NCI-H526 (cell line): Measurements from ENCODE around the gene PPP1R27.

Experiments
- DNase-seq, 2 experiments: peaks; one replicate each; lab custom pipeline; 2025; lab: John Stamatoyannopoulos, UW

The PPP1R27 gene, protein sequence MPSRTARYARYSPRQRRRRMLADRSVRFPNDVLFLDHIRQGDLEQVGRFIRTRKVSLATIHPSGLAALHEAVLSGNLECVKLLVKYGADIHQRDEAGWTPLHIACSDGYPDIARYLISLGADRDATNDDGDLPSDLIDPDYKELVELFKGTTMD

DNA sequence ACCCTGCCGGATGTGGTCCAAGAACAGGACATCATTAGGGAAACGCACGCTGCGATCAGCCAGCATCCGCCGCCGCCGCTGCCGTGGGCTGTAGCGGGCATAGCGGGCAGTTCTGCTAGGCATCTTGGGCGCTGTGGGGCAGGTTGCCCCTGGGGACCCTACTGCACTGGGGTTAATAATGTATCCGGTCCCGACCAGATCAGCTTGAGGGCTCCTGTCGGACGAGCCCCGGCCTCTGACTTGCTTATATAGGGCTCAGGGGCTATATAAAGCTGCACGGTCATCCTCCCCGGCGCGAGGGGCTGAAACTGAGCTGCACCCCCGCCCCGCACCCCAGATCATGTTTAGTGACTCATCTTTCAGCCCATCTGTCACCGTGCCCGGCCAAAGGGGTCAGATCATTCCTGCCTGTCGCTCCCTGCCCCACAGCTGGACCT, at the start of gene PPP1R27:
TSS of gene PPP1R27 (minus strand) at position 220 of the 437 bp plus-strand sequence. CDS start at position 123, 97 bp downstream.
- DNase-seq, result no peak

DNA sequence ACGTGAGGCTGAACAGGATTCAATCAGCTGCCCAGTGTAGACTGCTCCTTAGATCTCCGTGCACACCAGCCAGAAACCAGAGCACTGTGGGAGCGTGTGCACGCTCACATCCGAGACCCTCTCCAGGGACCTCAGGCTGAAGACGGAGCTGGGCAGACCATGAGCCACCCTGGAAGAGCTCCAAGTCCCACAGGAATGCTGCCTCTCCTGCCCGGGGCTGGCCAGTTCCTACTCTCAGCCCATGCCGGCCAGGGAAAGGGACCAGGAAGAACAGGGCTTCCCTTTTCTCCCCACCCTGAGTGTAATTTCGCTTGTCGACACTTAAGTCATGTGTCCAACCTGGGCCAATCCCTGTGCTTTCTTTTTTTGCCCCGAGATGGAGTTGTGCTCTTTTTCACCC, 49.7 kb upstream of the PPP1R27 start:
- no peak for DNase-seq

DNA sequence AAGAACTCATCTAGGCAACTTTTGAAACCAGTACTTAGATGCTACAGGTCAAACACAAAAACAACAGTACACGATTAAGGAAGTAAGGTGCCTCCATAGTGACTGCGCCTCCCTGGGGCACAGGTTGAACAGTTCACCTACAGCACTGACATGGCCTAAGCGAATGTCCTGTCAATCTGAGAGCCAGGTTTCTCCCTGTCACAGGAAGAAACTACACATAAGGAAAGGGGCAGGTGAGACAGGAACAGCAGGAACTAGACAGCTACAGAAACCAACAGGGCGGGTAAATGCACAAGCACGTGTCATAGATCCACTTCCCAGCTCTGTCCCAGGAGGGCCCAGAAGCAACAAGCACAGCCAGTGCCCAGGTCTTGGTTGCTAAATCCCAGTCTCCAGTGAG, 44.3 kb upstream of the PPP1R27 start:
- no peak for DNase-seq

DNA sequence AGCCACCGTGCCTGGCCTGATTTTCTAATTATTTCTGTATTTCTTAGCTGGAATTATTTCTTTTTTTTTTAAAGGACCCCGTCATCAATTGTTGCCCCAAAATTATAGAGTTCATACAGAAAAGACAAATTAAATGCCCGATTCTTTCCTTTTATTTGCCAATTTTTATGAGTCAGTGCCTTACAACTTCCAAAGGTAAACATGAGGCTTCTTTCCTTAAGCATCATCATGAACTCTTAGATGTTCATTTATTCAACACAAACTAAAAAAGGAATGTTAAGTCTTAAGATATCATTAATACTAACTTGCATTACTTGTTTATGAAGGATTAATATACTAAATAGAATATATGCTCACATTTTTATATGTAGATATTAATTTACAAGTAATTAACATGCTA, 43.4 kb upstream of the PPP1R27 start:
- no peak for DNase-seq

DNA sequence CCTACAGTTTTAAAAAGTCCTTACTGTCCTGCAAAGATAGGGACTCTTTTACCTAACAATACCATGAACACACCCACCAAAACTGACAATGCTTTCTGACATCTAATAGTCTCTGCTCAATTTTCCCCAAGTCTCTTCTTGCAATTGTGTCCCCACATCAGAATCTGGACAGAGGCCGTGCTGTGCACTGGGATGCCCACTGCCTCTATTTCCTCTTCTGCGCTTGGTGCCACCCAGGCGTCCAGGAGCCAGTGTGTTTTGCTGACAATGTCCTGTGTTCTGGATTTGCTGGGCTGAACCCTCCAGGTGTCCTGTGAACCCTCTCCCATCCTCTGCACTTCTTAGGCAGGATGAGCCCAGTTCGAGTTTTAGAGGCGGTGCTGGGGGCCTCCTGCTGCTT, 42.7 kb upstream of the PPP1R27 start:
- no peak for DNase-seq

DNA sequence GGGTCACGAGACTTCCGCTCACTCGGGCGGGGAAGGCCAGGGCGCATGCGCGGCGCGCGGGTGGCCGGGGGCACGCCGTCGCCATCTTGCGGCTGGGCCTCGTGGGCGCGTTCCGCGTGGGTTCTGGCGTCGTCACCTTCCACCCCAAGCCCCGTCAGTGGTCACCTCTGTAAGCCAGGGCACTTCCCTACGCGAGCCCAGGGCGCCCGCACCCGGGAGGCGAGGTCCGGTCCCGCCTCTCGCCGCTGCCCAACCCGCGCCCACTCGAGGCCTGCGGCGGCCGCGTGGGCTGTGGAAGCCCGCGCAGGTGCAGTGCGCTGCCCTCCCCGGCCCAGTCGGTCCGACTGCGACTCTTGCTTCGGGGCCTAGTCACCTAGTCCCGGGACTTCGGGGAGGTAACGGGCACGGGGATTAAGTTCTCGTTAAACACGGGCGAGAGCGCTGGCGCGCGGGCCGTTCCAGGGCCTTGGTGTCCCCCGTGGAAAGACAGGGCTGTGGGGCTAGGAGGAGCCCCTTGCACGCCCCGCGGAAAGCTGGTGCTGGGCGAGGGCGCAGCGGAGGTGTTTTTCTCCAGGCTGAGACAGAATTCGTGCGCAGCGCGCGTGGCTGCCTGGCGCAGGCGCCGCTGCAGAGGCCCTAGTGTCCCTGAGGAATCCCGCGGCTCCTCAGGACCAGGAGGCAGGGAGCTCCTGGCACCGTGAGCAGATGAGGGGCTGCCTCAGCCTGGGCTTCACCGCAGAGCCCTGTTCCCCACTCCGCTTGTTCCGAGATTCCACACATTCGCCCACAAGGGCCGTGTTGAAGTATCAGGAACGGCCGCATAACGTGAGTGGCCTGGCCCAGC, 36.8 kb upstream of the PPP1R27 start:
- peak in 1 of 2 experiments; percentile 95 for DNase-seq

DNA sequence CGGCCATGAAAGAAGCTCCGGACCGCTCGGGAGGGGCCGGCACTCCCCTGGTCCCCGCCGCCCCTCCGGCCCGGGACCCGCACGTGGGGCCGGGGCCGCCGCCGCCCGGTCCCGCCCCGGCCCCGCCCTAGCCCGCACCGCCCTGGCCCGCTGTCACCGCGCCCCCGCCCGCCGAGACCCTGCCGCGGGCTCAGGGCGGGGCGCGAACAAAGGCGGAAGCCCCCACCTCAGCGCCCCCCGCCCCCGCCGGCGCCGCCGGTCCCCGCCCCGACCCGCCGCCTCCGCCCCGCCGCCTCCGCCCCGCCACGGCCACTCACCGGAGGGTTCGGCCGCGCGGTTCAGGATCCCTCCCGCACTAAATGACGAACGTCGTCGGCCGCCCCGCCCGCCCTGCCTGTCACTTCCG, 36.1 kb upstream of the PPP1R27 start, which contains the start of gene ARHGDIA:
TSS of gene ARHGDIA (minus strand) at position 357 of the 406 bp plus-strand sequence. CDS start 1,407 bp downstream, outside the sequence.
- peak in 1 of 2 experiments; percentile 65 for DNase-seq

DNA sequence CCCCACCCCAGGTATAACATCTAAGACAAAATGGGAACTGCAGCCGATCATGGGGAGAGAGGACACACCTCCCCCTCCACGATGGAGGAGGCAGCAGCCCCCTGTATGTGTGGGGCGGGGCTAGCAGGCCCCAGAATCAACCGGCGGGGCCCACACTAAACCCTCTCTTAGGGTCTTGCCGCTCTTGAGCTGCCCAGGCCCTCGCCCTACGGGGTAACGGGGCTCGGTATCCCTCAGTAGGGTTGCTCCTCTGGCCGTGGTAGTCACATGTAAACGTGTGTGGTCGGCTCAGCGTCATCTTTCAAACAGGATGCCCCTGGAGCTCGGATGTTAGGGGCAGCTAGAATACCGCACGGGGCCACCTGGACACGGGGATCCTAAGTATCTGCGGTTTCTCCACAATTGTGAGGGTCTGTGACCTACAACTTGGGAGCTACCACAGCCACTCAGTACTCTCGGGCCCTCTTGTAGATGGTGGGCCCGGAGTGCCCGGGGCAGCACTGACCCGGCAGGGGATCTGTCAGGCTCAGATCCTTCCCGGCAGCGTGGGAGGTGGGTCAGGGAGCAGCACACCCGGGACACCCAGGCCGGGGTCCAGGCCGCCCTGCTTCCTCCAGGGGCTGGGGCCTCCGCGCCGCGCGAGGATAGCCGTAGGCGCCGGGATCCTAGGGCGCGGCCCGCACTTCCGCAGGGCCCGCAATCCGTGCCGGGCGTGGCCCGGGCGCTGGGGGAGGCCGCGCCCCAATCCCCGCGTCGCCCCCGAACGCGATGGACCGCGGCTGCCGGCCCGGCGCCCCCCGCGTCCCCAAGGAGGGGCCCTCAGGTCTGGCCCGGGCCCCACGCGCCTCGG, 35.5 kb upstream of the PPP1R27 start:
- DNase-seq, result peak in 1 of 2 experiments; percentile 60

DNA sequence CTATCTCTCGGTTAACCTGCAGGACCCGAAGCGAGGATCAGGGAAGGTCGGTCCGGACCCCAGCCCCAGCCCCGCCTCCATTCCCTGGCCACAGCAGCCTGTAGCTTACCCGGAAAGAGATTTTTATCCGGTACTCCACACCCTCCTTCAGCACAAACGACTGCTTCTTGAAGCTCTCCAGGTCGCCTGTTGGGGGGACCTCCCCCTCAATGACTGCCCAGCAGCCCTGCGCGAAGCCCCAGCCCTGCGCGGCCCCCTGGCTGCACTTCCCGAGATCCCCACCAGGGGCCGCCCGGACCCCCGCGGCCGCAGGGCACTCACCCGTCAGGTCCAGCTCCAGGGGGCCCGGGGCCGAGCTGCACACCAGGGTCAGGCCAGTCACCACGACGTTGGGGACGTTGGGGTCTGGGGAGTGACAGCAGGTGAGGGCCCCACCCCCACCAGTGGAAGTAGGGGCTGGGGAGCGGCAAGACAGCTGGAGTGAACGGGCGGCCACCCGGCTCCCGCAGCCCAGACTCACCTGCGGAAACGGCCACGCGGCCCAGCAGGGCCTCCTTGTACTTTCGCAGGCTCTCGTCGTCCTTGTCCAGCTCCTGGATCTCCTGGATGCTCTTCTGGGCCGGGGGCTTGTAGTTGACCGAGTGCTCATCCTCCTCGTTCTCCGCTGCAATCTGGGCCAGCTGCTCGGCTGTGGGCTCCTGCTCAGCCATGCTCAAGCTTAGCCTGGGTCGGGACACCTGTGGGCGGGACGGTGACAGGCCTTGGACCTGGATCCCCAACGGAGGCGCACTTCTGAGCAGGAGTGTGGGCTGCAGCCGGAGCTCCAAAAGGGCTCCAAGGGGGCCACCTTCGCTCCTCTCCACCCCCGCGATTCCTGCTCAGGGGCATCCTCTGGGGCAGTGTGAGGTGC, 34.6 kb upstream of the PPP1R27 start:
- peak; percentile 29 to 68 for DNase-seq

DNA sequence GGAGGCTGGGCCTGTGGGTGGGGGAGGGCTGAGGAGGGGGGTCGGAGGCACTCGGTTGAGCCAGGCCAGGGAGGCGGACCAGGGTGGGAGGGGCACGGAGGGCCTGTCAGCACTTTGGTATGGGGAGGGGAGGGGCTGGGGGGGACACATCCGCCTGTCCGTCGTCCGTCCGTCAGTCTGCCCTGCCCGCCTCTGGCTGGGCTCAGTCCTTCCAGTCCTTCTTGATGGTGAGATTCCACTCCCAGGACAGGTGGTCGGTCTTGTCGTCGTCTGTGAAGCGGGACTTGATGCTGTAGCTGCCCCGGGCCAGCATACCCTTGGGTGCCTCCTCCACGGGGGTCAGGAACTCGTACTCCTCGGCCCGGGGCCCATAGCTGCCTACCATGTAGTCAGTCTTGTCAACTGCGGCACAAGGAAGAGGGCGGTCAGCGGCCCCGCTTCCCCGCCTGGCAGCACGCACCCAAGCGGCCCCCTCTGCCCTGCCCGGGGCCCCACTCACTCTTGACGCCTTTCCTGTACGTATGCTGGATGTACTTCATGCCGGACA, 33.9 kb upstream of the PPP1R27 start:
- DNase-seq, result peak in 1 of 2 experiments; percentile 41

DNA sequence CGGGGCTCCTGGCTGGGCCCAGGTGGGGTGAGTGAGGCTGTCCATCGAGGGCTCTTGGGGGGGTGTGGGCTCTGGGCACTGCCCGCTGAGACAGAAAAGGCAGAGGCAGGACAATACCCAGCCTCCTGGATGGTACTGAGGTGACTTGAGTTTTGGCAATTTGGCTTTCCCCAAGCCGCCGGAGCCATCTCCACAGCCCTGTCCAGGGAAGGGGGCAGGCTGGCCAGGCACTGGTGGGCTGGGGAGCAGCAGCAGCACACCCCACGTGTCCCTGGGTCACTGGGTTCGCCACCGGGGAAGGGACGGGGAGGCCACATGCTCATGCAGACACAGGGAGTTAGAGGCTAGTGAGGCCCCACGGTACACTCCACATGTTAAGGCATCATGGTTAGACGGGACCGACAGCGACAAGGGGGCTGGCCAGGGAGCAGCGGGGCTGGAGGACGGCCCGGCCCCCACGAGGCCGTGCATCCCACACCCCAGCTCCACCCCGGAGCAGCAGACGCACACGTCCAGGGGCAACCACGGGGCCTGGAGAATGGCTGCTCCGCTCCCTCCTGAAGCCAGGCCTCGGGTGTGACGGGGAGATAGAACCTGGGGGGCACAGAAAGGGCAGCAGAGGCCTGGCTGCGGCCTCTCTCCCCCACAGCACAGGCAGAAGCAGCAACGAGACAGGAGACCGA, 33.3 kb upstream of the PPP1R27 start:
- DNase-seq, result no peak

DNA sequence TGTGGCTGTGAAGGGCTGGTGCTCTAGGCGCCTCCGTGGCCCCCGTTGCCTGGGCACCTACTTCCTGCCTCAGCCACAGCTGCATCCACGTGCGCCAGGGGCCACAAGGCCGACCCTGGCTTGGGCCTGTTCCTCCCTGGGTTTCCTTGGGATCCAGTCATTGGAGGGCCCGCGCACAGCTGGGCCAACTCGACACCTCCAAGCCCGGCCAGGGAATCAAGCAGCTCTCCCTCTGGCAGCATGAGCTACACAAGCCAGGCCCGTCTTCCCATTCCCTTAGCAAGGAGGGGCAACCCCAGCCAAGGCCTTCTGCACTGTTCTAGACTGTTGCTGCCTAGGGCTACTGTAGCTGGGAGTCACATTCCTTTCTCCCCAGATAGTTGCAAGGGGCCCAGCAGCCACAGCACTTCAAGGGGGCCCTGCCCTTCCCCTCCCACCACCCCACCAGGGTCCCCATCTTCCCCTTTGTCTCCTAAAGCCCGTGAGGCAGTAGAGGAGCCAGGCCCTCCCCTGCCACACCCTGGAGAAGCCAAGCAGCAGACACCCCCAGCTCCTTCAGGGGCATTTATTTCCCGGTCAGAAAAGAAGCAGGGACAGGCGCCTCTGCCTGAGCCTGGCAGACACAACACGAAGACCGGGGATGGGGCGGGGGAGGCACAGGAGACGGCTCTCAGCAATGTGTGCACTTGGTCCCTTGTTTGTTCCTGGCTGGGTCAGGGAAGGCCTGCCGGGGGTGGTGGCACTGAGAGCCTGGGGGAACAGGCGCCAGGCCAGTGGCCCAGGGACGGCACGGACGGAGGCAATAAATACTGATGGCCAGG, 32.5 kb upstream of the PPP1R27 start:
- peak in 1 of 2 experiments; percentile 54 for DNase-seq

DNA sequence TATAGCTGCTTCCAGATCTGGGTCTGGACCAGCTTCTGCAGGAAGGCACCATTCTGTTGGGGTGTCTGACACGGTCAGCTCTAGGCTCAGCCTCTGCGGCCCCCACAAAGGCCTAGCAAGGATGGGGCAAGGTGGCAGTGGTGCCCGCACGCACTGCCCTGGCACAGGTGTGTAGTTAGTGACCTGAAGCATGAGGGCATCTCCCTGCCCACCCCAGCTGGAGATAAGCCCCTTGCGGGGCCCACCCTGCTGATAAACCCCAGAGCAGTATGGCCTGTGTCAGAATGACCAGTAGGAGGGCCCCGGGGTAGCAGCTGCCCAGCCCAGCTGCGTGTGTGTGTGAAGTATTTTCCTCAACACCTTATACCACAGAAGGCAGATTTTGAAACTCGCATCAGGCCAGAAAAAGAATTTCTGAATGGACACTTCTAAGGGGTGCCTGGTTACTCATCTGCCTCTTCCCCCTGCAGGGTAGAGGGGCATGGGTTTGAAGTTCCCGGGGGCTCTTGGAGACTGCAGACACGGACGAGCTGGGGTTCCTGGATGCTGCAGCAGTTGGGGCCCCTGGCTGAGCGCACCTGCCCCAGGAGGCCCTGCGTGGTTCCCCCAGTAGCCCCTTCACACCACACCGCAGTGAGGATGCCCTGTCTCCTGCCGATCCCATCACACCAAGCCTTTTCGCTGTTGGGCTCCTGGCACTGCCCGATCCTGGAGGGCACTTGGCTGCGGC, 31.8 kb upstream of the PPP1R27 start:
- no peak for DNase-seq

DNA sequence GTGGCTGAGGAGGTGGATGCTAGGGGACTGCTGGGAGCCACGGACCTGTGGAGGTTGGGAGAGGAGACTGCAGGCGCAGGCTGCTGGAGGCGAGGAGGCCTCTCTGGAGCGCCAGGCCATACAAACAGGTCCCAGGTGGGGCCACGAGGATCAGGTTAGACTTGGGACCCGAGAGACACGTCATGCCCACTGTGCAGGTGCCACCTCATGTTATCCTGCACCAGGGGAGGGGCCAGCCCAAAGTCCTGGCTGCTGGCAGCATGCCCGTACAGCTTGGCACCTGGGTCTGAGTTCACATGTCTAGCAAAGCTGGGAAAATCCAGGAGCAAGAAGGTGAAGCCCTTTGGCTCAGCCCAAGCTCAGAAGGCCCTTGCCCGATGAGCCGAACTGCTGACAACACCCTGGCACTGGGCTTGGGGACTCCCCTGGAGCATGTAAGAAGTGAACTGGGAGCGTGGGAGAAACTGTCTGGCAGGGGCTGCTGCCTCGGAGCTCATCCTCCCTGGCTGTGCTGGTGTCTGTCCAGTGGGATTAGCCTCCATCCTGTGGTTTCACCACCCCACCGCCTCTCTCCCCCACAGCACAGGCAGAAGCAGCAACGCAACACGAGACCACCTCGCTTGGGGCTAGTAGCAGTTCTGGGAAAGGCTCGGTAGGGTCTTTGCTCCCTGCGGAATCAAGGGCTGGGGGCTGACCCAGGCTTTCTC, 31.0 kb upstream of the PPP1R27 start:
- DNase-seq, result peak in 1 of 2 experiments; percentile 23

DNA sequence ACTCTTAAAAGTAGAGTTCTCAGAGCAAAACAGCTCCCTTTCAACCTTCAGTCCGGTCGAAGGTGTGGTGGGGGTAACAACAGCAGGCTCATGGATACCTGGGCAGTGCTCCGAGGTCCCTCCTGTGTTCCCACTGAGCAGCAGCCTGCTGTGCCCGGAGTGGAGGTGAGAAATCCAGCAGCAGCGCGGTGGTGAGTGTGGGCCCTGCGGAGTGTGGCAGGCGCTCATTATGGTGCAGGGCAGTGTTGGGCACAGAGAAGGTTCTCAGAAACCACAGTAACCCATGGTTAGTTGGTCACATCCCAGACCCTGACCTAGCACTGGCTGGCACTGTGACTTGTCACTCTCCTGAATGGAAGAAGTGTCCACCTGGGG, 30.5 kb upstream of the PPP1R27 start:
- no peak for DNase-seq

DNA sequence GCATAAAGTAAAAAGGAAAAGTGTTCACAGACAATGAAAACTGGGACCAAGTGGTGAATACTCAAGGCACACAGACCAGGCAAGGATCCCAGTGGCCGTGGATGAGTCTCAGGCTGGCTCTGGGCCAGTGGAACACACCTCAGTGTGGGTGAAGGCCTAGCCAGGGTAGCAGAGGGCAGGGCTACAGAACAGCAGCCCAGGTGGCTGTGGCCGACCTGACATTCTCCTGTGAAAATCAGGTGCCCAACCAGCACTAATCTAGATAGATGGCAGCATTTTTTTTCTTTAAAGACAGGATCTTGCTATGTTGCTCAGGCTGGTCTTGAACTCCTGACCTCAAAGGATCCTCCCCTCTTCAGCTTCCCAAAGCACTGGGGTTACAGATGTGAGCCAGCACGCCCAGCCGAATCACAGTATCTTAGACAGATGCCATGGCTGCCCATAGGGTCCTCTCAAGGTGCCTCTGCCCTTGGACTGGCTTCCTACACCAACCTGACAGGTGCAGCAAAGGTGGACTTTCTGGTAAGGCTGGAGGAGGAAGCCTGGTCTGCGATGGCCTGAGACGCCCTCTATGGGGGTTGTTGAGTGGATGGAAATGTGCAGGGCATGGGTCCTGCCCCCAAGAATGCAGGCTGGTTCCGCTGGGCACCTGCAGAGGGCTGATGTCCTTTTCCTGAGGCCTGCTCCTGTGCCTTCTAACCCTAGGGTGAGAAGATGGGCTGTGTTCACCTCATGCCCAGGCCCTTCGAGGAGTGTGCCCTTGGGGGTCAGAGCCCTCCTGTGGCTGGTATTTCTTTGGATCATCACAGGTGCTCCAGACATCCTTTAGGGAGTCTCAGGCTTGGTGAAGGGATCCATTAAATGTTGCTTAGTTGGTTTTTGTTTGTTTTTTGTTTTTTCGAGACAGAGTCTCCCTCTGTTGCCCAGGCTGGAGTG, 29.3 kb upstream of the PPP1R27 start:
- DNase-seq, result no peak

DNA sequence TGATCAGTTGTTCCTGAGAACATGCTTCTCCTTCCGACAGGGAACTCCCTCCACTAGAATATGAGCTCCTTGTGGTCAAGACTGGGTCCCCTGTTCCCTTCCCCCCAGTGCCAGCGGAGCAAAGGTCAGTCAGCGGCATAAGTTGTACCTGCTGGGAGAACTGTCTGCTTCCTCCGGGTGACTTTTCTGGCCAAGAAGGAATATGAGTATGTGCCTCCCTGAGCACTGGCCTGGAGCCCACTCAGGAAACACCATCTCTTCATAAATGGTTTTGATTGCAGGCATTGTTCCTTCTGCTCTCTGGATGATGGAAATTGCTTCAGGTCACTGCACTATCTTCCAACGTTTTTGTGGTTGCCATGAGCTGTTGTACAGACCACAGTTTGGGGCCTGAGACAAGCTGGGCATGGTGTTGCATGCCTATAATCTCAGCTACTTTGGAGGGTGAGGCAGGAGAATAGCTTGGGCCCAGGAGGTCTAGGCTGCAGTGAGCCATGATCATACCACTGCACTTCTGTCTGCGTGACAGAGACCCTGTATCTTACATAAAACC, 28.3 kb upstream of the PPP1R27 start:
- DNase-seq, result no peak
